Esophagus squamous epithelium (tissue), 4 donors: ENCODE data around the gene UGT3A1.
A peak's percentile ranks its signal among the peaks of the same experiment; 100 is the strongest.

Source experiments
- CTCF ChIP-seq, 6 experiments: fragments of 450-650 bp in 4 of 6; fragments of 200-600 bp in 2 of 6; sonication (generic) in 2 of 6; IDR thresholded peaks; one replicate each; pipeline ENCODE4 v1.5.1; 2016 to 2019; ENCODE audit warnings: antibody characterized with exemption in 6 of 6, mild to moderate bottlenecking in 4 of 6, moderate library complexity in 4 of 6
- POLR2A ChIP-seq, 4 donors: fragments of 450-650 bp; IDR thresholded peaks; one replicate each; pipeline ENCODE4 v1.6.1; 2017; ENCODE audit warnings: antibody characterized with exemption in 4 of 4, mild to moderate bottlenecking in 4 of 4, moderate library complexity in 3 of 4

- TF ChIP-seq CTCF (IDR thresholded peaks at IDR 0.05), result peak; percentile 68 to 86 (median 80)
- TF ChIP-seq POLR2A (IDR thresholded peaks at IDR 0.05), result no peak
These were observed 64.7 kb downstream of the UGT3A1 start for GRCh38 chr5:35926389-35927051.
